ENCODE measurements around the gene C1QA.

The C1QA gene
- total RNA-seq: 0 to 0.04 reads per million in 2 experiments

GRCh38 chr1:22636353-22636752, at the start of gene C1QA:
C1QA (plus strand) TSS chr1:22636628; CDS start chr1:22637617, 989 bp downstream.
- no peak for DNase-seq (ENCODE audit: low read depth)

GRCh38 chr1:22587247-22587646, 49.2 kb upstream of the C1QA start:
- no peak for DNase-seq (ENCODE audit: low read depth)

- DNase-seq (ENCODE audit: low read depth): no peak
Observed at GRCh38 chr1:22588899-22589422, 47.5 kb upstream of the C1QA start.

GRCh38 chr1:22591576-22591975, 44.9 kb upstream of the C1QA start:
- no peak for DNase-seq (ENCODE audit: low read depth)

GRCh38 chr1:22592051-22592450, 44.4 kb upstream of the C1QA start:
- no peak for DNase-seq (ENCODE audit: low read depth)

GRCh38 chr1:22592919-22593790, 43.3 kb upstream of the C1QA start:
- no peak for DNase-seq (ENCODE audit: low read depth)

GRCh38 chr1:22594396-22594795, 42.0 kb upstream of the C1QA start:
- DNase-seq (ENCODE audit: low read depth): no peak

GRCh38 chr1:22595108-22595507, 41.3 kb upstream of the C1QA start:
- no peak for DNase-seq (ENCODE audit: low read depth)

- DNase-seq (ENCODE audit: low read depth): no peak
Observed at GRCh38 chr1:22597301-22597965, 39.0 kb upstream of the C1QA start.

- no peak for DNase-seq (ENCODE audit: low read depth)
Observed at GRCh38 chr1:22597996-22598395, 38.4 kb upstream of the C1QA start.

- DNase-seq (ENCODE audit: low read depth): no peak
Observed at GRCh38 chr1:22598736-22599135, 37.7 kb upstream of the C1QA start.

GRCh38 chr1:22600071-22600816, 36.2 kb upstream of the C1QA start:
- no peak for DNase-seq (ENCODE audit: low read depth)

- DNase-seq (ENCODE audit: low read depth): no peak
Observed at GRCh38 chr1:22600817-22601605, 35.4 kb upstream of the C1QA start.

GRCh38 chr1:22601610-22602009, 34.8 kb upstream of the C1QA start:
- DNase-seq (ENCODE audit: low read depth): no peak

- DNase-seq (ENCODE audit: low read depth): no peak
Observed at GRCh38 chr1:22602060-22602740, 34.2 kb upstream of the C1QA start.

- no peak for DNase-seq (ENCODE audit: low read depth)
Observed at GRCh38 chr1:22606161-22606560, 30.3 kb upstream of the C1QA start.

GRCh38 chr1:22607154-22607553, 29.3 kb upstream of the C1QA start:
- no peak for DNase-seq (ENCODE audit: low read depth)

GRCh38 chr1:22608361-22608760, 28.1 kb upstream of the C1QA start:
- no peak for DNase-seq (ENCODE audit: low read depth)

GRCh38 chr1:22609291-22609690, 27.1 kb upstream of the C1QA start:
- no peak for DNase-seq (ENCODE audit: low read depth)

- DNase-seq (ENCODE audit: low read depth): no peak
Observed at GRCh38 chr1:22611530-22611947, 24.9 kb upstream of the C1QA start.

Measured in T follicular helper cell (primary cell).